ENCODE measurements around the gene B3GNT5. TPM values are rescaled to one million over a fixed set of nuclear protein-coding genes. Genes with fewer than 3 reads are reported as not detected.

The B3GNT5 gene
- total RNA-seq, 4 donors from 2014 or later, result 26.3 to 69.9 (median 29.3) TPM

DNA sequence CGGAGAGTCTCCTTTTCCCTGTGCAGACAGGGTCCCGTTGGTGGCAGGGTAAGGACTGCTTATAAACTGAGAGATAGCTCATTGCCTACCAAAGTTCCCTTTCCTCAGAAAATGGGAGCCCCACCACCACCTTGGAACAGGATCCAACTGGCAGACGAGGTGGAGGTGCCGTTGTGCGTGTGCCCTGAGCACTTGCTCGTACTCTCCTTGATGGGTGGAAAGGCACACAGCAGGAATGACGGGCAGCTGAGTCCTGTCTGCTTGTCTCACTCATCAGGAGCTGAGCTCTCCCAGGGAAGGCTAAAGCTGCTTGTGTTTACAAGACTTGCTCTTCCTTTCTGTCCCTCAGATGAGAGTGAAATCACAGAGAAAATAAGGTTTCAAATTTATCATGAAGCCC is 60.7 kb downstream of the B3GNT5 start:
- Histone ChIP-seq H3K27ac (no peak overlapping the region), H3K4me1 (peaks cover 0 to 21% (median 2%) of the 10 kb centered on the region in 3 donors), H3K4me3 (no peak overlapping the region), H3K36me3 (no peaks in the 10 kb centered on the region), H3K9me3 (no peaks in the 10 kb centered on the region), H3K27me3 (no peaks in the 10 kb centered on the region)
- 83 to 100% methylated on average over 1 to 2 of the region's 7 CpGs for WGBS, 2 donors
- intact Hi-C loops (cut with DNase I), result no loop called here
- TF ChIP-seq, protein P1, sequence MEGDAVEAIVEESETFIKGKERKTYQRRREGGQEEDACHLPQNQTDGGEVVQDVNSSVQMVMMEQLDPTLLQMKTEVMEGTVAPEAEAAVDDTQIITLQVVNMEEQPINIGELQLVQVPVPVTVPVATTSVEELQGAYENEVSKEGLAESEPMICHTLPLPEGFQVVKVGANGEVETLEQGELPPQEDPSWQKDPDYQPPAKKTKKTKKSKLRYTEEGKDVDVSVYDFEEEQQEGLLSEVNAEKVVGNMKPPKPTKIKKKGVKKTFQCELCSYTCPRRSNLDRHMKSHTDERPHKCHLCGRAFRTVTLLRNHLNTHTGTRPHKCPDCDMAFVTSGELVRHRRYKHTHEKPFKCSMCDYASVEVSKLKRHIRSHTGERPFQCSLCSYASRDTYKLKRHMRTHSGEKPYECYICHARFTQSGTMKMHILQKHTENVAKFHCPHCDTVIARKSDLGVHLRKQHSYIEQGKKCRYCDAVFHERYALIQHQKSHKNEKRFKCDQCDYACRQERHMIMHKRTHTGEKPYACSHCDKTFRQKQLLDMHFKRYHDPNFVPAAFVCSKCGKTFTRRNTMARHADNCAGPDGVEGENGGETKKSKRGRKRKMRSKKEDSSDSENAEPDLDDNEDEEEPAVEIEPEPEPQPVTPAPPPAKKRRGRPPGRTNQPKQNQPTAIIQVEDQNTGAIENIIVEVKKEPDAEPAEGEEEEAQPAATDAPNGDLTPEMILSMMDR (IDR thresholded peaks at IDR 0.05), result no peak
- no peak for TF ChIP-seq POLR2A (IDR thresholded peaks at IDR 0.05)
- no peak for DNase-seq

DNA sequence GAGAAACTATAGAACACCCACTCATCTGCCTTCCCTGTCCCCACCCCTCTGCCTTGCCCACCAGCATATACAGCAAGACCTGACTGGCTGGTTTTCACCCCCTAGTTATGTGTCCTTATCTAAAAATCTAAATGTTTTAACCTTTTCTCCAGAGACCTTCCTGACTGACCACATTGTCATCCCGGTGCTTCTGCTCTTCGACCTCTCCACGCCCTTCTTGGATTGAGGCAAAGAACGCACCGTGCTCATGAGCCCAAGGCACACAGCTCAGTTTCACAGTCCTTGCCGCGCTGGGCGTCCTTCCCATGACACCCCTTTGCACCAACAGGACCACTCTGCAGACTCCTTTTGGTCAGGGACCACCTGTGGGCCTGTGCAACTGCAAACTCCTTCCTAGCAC is 62.7 kb downstream of the B3GNT5 start:
- H3K4me1 ChIP-seq, result peaks cover 0 to 21% (median 2%) of the 10 kb centered on the region in 3 donors
- no peaks in the 10 kb centered on the region for H3K36me3 ChIP-seq
- DNase-seq, result no peak
- TF ChIP-seq POLR2A (IDR thresholded peaks at IDR 0.05), result no peak
- TF ChIP-seq, protein P1 (IDR thresholded peaks at IDR 0.05), result no peak
- H3K27ac ChIP-seq, result peak overlapping the region in 1 of 4 donors; percentile 77
- WGBS, 2 donors, result 94 to 95% methylated on average over 8 of the region's 8 CpGs
- no peak overlapping the region for H3K4me3 ChIP-seq
- H3K27me3 ChIP-seq, result no peaks in the 10 kb centered on the region
- no peaks in the 10 kb centered on the region for H3K9me3 ChIP-seq
- intact Hi-C loops (cut with DNase I), result no loop called here

DNA sequence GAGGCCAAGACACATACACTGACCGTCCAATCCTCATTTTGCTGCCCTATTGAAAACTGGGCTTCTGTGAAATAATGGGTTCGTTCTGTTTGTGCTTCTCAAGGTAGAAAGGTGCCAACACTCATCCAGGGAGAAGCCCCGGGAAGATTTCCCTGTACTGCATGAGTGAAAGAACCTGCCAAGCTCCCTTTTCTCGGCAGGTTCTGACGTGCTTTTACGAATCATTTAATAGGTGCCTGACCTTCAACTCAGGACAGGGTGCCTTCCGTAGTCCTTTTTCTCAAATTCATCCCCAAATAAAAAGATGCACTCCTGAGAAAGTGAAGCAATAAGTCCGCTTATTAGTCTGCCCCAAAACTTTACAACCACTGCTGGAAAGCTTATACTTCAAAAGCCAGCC is 64.2 kb downstream of the B3GNT5 start:
- no peaks in the 10 kb centered on the region for H3K36me3 ChIP-seq
- no peaks in the 10 kb centered on the region for H3K9me3 ChIP-seq
- no peak overlapping the region for H3K4me3 ChIP-seq
- H3K27me3 ChIP-seq, result no peaks in the 10 kb centered on the region
- H3K27ac ChIP-seq, result peak overlapping the region; percentile 18 to 77 (median 58)
- peaks cover 0 to 21% (median 2%) of the 10 kb centered on the region in 3 donors for H3K4me1 ChIP-seq
- DNase-seq, result no peak
- no peak for TF ChIP-seq POLR2A (IDR thresholded peaks at IDR 0.05)
- TF ChIP-seq, protein P1 (IDR thresholded peaks at IDR 0.05), result no peak
- intact Hi-C loops (cut with DNase I), result no loop called here
- WGBS, 2 donors, result 50 to 61% methylated on average over 8 of the region's 8 CpGs

DNA sequence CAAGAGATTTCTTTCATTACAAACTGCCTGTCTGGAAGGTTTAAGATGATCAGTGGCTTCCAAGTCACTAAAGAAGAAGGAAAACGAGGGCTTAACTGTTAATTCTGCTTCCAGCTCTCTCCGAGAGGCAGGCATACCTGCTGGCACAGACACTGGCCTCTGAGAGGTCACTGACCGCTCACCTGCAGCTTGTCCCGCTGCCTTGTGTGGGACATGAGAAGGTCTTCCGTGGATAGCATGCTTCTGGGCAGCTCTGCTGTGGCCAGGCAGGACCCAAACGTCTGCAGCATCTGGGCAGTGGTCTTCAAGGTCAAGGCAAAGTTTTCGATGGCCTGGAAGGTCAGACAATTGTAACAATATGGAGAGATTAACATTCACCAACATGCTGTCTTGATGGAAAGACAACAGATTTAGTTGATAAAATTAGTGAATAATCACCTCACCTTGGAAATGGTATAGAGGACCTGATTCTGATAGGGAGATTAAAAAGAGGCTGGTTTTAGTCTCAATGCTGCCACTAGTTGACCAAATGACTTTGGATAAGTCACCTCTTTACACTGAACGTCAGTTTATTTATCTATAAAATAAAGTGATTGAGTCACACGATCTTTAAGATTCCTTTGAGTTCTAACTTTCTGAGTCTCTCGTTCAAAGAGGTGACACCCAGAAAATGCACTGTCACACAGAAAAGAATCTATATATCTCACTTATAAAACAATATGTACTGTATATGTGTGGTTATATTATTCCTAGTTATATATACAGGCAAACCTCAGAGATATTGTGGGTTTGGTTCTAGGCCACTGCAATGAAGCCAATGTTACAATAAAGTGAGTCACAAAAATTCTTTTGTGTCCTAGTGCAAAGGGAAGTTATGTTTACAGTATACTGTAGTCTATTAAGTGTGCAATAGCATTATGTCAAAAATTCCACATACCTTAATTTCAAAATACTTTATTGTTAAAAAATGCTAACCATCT is 65.1 kb downstream of the B3GNT5 start:
- Histone ChIP-seq H3K27ac (peak overlapping the region; percentile 18 to 77 (median 58)), H3K4me1 (peaks cover 0 to 21% (median 2%) of the 10 kb centered on the region in 3 donors), H3K4me3 (no peak overlapping the region), H3K27me3 (no peaks in the 10 kb centered on the region), H3K9me3 (no peaks in the 10 kb centered on the region), H3K36me3 (no peaks in the 10 kb centered on the region)
- intact Hi-C loops (cut with DNase I), result no loop called here
- TF ChIP-seq, protein P1 (IDR thresholded peaks at IDR 0.05), result no peak
- TF ChIP-seq POLR2A (IDR thresholded peaks at IDR 0.05), result no peak
- 77 to 81% methylated on average over 5 to 9 of the region's 10 CpGs for WGBS, 2 donors
- no peak for DNase-seq

DNA sequence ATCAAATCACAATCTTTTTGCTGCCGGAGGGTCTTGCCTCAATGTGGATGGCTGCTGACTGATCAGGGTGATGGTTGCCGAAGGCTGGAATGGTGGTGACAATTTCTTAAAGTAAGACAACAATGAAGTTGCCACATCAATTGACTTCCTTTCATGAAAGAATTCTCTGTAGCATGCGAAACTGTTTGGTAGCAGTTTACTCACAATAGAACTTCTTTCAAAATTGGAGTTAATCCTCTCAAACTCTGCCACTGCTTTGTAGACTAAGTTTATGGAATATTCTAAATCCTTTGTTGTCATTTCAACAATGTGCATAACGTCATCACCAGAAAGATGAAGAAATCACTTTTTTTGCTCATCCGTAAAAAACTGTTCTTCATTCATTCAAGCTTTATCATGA is 65.8 kb downstream of the B3GNT5 start:
- Histone ChIP-seq H3K4me3 (no peak overlapping the region), H3K27me3 (no peaks in the 10 kb centered on the region), H3K4me1 (peaks cover 0 to 21% (median 2%) of the 10 kb centered on the region in 3 donors), H3K27ac (peak overlapping the region in 2 of 4 donors; percentile 57 to 77), H3K9me3 (no peaks in the 10 kb centered on the region), H3K36me3 (no peaks in the 10 kb centered on the region)
- DNase-seq, result no peak
- 60 to 69% methylated on average over 5 of the region's 5 CpGs for WGBS, 2 donors
- TF ChIP-seq POLR2A (IDR thresholded peaks at IDR 0.05), result no peak
- TF ChIP-seq, protein P1 (IDR thresholded peaks at IDR 0.05), result no peak
- intact Hi-C loops (cut with DNase I), result no loop called here

Data from esophagus squamous epithelium (tissue), 5 donors.